Measurements from ENCODE around the gene TMEM183A. TPM values are rescaled to one million over a fixed set of nuclear protein-coding genes. Genes with fewer than 3 reads are reported as not detected.
A peak's percentile ranks its signal among the peaks of the same experiment; 100 is the strongest.

TMEM183A gene
- total RNA-seq, 1 experiment from 2014 or later, result 64.7 TPM

GRCh38 chr1:203025686-203026030 lies 18.5 kb downstream of the TMEM183A start (continued):
- no peak for TF ChIP-seq REST (IDR thresholded peaks at IDR 0.05; ENCODE audit: low read depth)

GRCh38 chr1:203026031-203026665 lies 19.0 kb downstream of the TMEM183A start, which contains the start of gene PPFIA4:
Gene PPFIA4 (plus strand): TSS chr1:203026491. CDS start chr1:203039009, 12,518 bp downstream.
- ATAC-seq, result peak; percentile 91
- H3K79me2 ChIP-seq (ENCODE audit: insufficient read depth, low read length), result no peaks in the 10 kb centered on the region
- ChIA-PET POLR2A (interaction anchor here (1.8 kb wide), 1 partner anchor 19 kb away, joined by 7 read pairs; the partner anchor contains the start of gene TMEM183A), CTCF (interaction anchor here (1.0 to 5.8 kb wide), 4 partner anchors 14 to 316 kb away, joined by 3 to 51 read pairs (median 6); no protein-coding TSS in a partner anchor), RAD21 (ENCODE audit: low non-redundant PET in 1 of 2, low total read pairs in 2 of 2, uncharacterized antibody in 2 of 2, unreplicated experiment in 2 of 2) (no interaction called here)
- H3K36me3 ChIP-seq (ENCODE audit: control insufficient read depth in 1 of 2, insufficient read depth in 2 of 2, low read length in 2 of 2), result peaks cover 23% of the 10 kb centered on the region in 2 experiments; a peak in 3 of 4 replicates
- H3K4me3 ChIP-seq (replicated peaks in 1 of 2; ENCODE audit: low read depth in 1 of 2, low read length in 2 of 2), result peak within 1 kb of the TSS; percentile 49 to 69
- peak within 1 kb of the TSS; percentile 65 for H3K9ac ChIP-seq (ENCODE audit: low read length)
- H3K4me2 ChIP-seq (ENCODE audit: low read length), result peak within 1 kb of the TSS; percentile 96
- H3K27ac ChIP-seq (ENCODE audit: low read depth, low read length), result peak within 1 kb of the TSS; percentile 41; the same call in 1 of the 2 replicates
- no peaks in the 10 kb centered on the region for H3K9me3 ChIP-seq (ENCODE audit: control insufficient read depth in 1 of 2, insufficient read depth in 1 of 2, low read depth in 1 of 2, low read length in 2 of 2)
- peak within 1 kb of the TSS; percentile 80 for H2AFZ ChIP-seq (ENCODE audit: low read depth, low read length, poor library complexity, severe bottlenecking)
- H4K20me1 ChIP-seq (ENCODE audit: insufficient read depth), result no peaks in the 10 kb centered on the region
- H3K27me3 ChIP-seq (ENCODE audit: insufficient read depth, low read length), result no peaks in the 10 kb centered on the region
- peak; percentile 46 for DNase-seq (ENCODE audit: low read depth, low spot score)
- H3K9me2 ChIP-seq (ENCODE audit: insufficient read depth), result no peaks in the 10 kb centered on the region
- no TSS peak for BruUV-seq (replicated peaks)
- intact Hi-C loops (cut with micrococcal nuclease), result no loop called here
- H3K4me1 ChIP-seq (ENCODE audit: control insufficient read depth in 1 of 2, insufficient read depth in 2 of 2, low read length in 2 of 2), result peaks cover 4 to 15% of the 10 kb centered on the region in 2 experiments; a peak in 2 of 4 replicates
- TF ChIP-seq MAX (IDR thresholded peaks at IDR 0.05) (peak; percentile 98), ATF3 (IDR thresholded peaks at IDR 0.05) (no peak), ZNF274 (IDR thresholded peaks at IDR 0.05; ENCODE audit: low read depth, low read length) (no peak), EZH2phosphoT487 (IDR thresholded peaks at IDR 0.05; ENCODE audit: borderline replicate concordance) (no peak), SRF (IDR thresholded peaks at IDR 0.05; ENCODE audit: low read depth) (no peak), CEBPB (IDR thresholded peaks at IDR 0.05; ENCODE audit: low read depth) (no peak), TCF7L2 (IDR thresholded peaks at IDR 0.05; ENCODE audit: borderline replicate concordance, extremely low read depth, insufficient read depth, insufficient read length) (peak; percentile 75), CTCF (IDR thresholded peaks at IDR 0.05 in 2 of 3, conservative IDR thresholded peaks at IDR 0.05 in 1 of 3; ENCODE audit: borderline replicate concordance in 1 of 3, insufficient read depth in 1 of 3, low read depth in 2 of 3, low read length in 2 of 3) (no peak), FOSL1 (IDR thresholded peaks at IDR 0.05; ENCODE audit: low read depth) (no peak), SP1 (IDR thresholded peaks at IDR 0.05; ENCODE audit: low read depth) (peak; percentile 73), ZFX (IDR thresholded peaks at IDR 0.05) (no peak), ELF1 (IDR thresholded peaks at IDR 0.05; ENCODE audit: borderline replicate concordance, low read depth) (no peak), EGR1 (IDR thresholded peaks at IDR 0.05; ENCODE audit: low read depth) (peak; percentile 65), POLR2A (IDR thresholded peaks at IDR 0.05; ENCODE audit: borderline replicate concordance, extremely low read depth, insufficient read depth, insufficient read length) (peak; percentile 73), REST (IDR thresholded peaks at IDR 0.05; ENCODE audit: low read depth) (no peak)
